Stimulated activated CD4-positive, alpha-beta T cell treated with anti-CD3 and anti-CD28 coated beads, Interleukin-1b, Interleukin-23, amount 100 ng/mL, for 24 hours (primary cell): Measurements from ENCODE around the gene APBA3.

Experiments
- DNase-seq, 4 experiments: peaks; one replicate each; pipeline ENCODE4 v3.0.0-alpha.2; 2020; ENCODE audit warnings: low read depth in 4 of 4, low spot score in 1 of 4

APBA3 gene

DNA sequence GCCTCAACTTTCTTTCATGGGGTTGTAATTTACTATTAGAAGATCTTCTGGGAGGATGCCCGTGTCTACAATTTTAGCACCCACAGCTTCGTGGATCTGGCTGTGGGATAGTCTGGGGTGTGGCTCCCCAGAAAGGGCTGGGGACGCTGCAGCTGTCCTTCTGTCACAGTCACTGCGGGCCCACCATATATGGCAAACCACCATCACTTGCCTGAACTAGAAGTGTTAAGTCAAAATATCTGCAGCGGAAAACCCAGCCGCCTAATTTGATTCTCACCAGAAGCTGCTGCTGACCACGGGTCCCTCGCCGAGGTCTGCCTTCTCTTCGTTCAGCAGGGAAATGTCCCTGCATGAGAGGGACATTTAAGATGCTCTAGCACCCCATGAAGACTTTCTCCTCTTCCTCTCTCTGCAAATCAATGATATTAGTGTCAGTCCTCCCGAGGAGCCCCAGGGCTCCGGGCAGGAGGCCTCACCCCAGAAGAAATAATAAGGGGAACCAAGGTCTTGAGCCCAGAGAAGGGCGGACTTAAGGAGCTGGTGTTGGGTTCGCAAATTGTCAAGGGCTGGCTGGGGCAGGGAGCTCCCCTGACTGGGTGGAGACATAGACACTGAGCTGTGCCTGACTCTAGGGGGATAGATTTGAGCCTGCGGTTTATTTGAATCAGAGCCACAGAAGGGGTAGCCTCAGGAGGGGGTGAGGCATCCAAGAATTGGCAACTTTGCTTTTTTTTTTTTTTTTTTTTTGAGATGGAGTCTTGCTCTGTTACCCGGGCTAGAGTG lies 27.7 kb upstream of the APBA3 start:
- no peak for DNase-seq

DNA sequence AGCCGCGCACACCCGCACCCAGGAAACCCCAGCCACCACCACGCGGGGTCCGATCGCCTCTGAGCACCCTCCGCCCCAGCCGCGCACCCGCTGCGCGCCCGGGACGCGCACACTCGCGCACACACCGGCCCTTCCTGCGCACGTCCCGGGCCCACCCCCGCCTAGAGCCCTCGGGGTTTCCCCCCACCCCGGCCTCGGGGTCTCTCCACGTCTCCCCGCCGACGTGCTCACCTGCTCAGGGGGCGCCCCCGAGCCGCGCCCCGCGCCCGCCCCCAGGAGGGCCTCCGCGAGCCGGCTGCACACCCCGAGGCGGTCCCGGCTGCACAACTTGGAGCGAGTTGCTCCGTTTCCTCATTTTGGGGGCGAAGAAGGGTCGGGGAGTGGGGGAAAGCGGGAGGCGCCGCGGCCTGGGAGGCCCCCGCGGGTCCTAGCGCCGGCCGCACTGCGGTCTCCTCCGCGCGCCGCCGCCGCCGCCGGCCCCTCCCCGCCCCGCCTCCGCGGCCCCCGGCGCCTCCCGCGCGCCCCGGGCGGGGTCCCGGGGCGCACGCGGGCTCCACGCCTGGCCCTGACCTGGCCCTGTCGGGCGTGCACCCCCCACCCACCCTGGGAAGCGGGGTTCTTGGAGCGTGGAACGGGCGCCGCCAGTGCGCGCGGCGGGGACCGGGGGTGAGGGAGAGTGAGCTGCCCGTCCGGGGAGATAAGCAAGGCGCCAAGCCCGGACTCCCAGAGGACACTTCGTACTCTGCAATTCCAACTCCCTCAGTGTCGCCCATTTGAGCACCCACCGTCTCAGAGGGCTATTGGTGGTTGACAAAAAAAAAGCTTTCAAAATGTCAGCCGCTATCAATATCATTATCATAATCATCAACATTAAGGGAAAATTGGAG lies 24.7 kb upstream of the APBA3 start, which contains the start of gene MATK:
MATK (minus strand) TSS at position 444 of the 887 bp plus-strand sequence. CDS start 1,246 bp downstream, outside the sequence.
- DNase-seq, result peak in 1 of 4 experiments; percentile 25

DNA sequence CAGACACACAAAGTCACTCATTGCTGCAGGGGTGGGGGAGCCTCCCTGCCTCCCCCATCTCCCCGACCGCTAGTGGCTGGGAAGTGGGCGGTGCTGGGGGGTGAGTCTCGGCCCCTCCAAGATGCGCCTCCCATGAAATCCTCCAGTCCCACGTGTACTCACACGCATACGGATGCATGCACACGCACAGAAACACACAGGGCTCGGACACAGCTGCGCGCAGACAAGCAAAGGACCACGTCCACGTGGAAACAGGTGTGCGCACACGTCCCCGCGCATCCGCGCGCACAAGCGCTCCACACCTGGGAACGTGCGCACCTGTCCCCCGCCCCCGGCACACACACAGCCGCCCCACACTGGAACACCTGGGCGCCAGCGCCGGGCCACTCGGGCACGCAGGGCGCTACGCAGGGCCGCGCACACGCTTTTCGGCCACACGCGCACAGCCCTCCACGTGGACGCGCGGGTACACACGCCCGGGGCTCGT lies 24.0 kb upstream of the APBA3 start:
- peak in 2 of 4 experiments; percentile 18 to 26 for DNase-seq

DNA sequence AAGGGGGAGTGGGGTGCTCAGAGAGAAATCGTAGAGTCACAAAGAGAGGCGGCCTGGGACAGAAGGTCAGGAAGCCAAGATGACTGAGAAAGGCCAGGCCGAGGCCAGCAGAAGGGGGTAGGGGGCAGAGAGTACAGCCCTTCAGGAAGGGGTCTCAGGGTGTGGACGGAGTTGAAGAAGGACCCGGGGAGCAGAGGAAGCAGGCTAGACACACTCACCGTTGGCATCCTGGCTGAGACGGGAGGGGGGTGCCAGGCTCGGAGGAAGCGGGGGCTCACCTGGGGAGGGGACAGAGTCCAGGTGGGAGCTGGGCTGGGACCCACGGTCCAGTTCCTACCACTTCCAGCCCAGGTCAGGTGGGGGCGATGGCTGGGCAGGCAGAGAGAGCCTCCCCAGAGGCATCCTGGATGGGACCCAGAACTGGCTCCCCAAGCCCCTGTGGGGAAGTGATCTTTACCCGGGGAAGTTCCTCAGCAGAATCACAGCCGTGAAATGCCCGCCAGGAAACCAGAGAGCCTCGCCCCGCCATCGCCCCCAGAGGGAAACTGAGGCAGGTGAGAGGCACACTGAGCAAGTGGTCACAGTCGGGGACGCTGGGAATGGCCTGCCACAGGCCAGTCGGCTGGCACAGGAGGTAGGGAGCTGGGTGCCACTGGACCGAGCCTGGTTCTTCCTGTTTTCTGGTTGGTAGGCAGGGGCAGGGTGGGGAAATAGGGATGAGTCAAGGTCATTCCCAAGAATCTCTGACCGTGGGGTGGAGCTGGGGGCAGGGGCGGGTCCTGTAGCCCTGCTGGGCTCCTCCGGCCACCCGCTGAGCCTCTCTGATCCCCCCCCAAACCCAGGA lies 23.3 kb upstream of the APBA3 start:
- no peak for DNase-seq

DNA sequence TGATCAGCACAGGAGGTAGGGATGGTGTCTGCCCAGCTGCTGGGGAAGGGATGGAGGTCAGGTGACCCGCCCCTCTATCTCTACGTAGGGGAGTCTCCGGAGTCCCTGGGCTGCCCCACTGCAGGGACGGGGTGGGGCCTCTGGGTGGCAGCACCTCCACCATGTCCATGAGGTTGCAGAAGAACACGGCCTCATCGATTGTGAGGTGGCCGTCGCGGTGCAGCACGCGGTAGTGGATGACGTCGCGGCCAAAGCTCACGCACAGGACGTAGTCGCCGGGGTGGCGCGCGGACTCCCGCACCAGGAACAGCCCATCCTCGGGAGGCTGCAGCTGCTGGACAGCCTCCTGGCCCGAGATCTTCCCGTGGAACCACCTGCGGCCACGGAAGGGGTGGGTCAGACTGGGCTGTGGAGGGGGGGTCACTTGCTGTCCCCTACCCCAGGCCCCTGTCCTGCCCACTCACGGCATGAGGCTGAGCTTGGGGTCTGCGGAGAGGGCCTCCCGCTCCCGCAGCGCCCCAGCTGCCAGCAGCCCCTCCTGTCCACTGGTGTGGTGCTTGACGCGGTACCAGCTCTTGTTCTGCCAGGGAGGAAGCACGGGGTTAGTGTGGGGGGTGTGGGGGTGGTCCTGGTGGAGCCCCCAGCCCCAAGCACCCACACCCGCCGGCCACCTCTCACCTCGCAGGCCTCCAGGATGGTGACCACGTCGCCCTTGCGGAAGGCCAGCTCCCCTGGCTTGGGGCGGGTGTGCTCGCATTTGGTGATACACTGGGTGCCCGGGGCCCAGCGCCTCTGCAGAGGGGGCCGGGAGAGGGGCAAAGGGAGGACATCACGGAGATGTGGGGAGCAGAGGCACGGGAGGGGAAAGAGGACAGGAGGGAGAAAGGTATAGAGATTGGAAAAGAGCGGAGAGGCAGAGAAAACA lies 22.4 kb upstream of the APBA3 start:
- DNase-seq, result peak in 2 of 4 experiments; percentile 15 to 29

DNA sequence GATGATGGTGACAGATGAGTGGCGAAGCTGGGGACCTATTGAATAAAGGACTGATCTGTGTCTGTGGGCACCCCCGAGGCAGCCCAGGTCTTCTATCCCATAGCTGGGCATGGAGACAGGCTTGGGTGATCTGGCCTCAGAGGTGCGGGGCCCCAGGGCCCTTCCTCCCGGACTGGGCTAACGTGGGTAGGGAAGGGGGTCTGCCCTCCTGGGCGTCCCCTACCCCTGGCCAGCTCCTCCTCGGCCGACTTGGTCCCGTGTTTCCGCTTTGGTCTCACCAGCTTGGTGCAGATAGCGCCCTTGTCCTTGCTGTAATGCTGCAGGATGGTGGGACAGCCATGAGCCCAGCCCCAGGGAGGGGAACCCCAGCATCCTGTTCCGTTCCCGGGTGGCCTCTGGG lies 21.4 kb upstream of the APBA3 start:
- DNase-seq, result no peak

DNA sequence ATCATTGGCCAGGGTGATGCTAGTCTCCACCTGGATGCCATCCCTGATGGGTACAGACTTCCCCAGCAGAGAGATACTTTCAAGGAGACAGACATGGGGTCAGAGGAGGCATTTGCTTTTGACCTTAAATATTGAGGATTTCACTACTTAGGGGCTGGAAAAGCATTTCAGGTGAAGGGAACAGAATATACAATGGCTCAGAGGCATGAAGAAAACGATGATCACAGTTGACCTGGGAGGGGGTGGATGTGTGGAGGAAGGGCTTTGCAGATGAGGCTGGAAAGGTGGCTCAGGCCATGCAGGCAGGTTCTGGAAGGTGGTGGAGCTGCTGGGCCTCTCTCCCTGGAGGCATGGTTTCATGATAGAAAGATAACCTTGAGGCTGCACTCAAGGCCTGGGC lies 20.8 kb upstream of the APBA3 start:
- DNase-seq, result no peak

DNA sequence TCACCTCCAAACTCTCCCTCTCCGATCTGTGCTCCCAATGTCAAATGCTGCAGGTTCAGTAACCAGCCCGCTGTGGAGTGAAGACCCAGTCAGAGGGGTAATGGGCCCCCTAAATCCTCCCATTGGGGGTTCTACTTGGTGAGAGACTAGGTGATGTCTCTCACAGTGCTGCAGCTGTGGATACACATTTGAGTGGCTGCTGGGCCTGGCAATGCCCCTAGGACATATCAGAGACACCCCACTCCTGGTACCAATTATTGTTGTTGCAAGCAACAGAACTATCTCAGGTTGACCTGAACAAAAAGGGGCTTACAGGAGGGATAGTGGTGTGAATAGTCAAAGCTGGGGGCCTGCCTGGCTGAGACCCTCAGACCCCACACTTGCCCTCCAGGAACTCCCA lies 20.1 kb upstream of the APBA3 start:
- no peak for DNase-seq

DNA sequence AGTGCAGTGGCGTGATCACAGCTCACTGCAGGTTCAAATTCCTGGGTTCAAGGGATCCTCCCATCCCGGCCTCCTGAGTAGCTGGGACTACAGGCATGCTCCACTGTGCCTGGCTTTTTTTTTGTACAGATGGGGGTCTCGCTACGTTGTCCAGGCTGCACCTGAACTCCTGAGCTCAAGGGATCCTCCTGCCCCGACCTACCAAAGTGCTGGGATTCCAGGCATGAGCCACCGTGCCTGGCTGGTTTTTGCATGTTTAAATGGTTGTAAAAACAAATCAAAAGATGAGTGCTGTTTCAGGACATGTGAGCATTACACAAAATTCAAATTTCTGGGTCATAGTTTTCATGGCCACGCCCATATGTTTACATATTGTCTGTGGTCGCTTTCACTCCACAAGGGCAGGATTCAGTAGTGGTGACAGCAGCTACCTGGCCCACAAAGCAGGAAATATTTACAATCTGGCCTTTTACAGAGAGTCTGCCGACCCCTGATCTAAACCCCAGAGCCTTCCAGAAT lies 19.4 kb upstream of the APBA3 start:
- no peak for DNase-seq

DNA sequence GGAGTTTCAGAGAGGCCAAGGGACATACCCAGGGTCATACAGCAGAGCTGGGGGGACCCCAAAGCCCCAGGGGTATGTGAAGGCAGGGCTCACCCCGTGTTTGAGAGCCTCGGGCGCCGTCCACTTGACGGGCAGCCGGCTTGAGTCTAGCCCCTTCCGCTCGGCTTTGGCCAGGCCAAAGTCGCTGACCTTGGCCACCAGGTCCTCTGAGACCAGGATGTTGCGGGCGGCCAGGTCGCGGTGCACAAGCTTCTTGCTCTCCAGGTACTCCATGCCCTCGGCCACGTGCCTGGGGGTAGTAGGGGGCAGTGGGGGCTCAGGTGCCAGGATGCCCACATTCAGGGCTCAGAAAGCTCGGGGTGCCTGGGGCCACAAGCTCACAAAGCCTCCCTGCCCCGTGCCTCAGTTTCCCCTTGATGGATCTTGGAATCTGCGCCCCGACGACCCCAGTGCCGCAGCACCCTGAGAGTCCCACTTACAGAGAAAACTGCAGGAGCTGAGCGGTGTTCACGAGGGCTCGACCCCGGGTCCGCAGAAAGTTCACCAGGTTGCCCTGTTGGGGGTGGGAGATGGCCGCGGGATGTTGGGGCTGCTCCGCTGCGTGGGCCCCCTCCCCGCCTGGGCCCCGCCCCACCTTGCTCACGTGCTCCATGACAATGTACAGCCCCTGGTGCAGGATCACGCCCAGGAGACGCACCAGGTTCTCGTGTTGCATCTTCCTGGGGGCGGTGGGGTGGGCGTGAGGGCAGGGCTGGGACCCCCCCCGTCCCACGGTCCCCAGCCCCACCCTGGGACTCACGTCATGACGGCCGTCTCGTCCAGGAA lies 17.6 kb upstream of the APBA3 start:
- no peak for DNase-seq

DNA sequence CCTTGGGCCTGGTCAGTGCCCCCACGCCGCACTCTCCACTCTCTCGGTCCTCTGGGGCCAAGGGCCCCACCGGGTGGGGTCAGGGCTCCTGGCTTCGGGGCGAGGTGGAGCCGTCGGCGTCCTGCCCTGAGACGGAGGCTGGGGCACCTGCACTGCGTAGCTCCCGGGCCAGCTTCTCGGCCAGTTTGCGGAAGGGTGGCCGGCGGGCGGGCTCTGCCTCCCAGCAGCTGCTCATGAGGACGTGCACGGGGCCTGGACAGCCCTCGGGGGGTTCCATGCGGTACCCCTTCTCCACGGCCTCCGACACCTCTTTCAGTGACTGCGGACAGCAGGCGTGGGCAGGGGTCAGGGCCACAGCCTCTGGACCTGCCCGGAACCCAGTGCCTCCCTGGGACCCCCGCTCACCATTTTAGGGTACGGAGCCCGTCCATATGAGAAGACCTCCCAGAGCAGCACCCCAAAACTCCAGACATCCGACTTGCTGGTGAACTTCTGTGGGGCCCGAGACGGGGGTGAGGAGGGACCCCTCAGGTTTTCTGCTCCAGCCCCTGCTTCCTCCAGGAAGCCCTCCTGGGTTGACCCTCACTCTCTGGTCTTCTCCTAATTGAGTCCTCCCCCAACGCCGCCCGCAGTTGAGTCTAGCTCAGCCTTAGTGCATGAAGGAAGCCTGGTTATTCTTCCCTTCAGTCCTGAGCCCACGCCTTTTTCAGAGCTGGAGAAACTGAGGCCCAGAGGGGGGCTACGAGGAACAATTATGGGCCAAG lies 16.8 kb upstream of the APBA3 start:
- DNase-seq, result no peak

DNA sequence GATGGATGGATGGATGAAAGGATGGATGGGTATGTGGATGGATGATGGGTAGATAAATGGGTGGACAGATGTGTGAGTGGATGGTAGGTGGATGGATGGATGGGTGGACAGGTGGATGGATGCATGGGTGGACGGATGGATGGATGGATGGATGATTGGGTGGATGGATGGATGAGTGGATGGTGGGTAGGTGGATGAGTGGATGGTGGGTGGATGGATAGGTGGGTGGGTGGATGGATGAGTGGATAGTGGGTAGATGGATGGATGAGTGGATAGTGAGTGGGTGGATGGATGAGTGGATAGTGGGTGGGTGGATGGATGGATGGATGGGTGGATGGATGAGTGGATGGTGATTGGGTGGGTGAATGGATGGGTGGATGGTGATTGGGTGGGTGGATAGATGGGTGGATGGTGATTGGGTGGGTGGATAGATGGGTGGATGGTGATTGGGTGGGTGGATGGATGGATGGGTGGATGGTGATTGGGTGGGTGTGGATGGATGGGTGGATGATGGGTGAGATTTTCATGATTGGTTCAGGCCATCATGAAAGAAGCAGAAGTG lies 15.1 kb upstream of the APBA3 start:
- no peak for DNase-seq

DNA sequence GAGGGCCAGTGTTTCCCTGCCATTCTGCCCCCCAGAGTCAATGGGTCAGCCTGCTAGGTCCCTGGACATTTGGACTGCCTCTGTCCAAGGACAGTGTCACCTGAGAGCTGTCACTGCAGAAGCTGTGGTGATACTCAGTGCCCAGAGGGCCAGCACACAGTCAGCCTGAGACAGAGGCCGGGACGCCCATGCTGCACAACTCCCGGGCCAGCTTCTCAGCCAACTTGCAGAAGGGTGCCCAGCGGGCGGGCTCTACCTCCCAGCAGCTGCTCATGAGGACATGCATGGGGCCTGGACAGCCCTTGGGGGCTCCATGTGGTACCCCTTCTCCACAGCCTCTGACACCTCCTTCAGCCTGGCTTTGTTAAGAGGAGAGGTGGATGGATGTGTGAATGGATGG lies 14.3 kb upstream of the APBA3 start:
- no peak for DNase-seq

DNA sequence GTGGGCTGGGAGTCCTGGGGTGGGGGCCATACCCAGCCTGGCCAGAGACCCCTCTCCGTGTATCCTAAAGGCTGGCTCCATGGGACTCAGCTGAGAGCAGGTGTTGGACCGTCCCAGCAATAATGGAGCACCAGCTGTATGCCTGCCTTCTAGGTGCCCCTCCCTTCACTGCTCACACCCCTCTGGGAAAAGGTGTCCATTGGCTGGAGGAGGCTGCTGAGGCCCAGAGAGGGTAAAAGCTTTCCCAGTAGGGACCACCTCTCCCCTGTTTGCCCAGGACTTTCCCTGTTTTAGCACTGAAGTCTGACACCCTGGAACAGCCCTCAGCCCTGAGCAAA lies 13.9 kb upstream of the APBA3 start:
- DNase-seq, result no peak

DNA sequence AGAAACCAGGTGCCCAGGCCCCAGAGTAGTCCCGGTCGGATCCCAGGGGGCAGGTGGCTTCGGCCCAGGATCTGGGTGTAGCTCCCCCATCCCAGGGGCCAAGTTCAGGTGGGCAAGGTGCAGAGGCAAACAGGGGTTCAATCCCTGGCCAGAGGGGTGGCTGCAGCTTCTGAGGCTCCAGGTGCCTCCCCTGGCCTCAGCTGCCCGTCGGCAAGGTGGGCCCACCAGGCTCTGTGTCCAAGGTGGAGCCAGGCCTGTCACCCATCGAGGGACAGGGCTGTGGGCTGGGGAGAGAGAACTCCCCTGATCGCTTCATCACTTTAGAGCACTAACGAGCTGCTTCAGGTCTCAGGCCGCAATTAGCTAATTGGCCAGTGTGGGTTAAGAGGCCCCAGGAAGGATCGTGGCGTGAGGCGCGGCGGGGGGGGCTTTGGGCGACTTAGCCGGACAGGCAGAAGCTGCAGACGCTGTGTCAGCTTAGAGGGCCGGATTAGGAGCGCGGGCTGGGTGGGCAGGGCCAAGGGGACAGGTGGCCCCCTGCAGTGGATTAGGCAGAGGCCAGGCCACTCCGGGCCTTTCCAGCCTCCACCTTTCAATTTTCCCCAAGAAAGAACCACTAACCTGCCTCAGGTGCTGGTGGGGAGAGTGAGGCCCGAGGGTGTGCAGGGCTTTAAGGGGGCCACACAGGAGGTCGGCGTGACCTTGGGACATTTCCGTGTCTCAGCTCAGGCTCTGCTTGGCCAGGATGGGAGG lies 13.3 kb upstream of the APBA3 start:
- DNase-seq, result no peak

DNA sequence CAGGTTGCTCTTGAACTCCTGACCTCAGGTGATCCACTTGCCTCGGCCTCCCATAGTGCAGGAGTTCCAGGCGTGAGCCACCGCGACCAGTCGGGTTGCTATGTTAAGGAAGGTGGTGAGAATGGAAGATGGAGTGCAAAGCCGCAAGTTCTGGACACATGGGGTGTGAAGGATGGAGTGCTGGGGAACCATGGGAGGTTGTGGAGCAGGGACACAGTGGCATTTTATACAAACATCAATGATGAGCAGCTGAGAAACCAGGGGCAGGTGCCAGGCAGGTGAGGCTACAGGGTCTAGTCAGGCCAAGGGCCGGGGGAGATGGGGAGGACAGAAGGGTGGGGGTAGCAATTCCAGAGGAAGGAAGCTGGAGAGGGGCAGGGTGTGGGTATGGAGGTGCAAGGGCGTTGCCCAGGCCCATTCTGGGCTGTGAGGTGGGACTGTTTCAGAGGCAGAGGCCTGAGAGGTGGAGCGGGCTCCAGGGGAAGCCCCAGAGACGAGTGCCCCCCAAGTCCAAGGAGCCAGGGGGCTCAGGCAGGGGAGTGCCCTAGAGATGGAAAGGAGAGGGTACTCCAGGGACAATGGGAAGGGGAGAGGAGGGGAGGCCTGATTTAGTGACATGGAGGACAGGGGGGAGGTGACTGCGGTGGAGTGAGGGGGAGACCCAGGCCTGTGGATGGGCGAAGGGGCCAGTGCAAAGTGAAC lies 12.5 kb upstream of the APBA3 start:
- no peak for DNase-seq
